HG02943 (cell line): ENCODE results near the gene RFWD3.

ENCODE experiments used
- ATAC-seq: cut with Tn5 transposase; IDR thresholded peaks from one replicate; pipeline ENCODE4 v1.9.1; 2021; ENCODE audit warnings: mild to moderate bottlenecking, low read depth, moderate library complexity; ENCODE audit not compliant: unreplicated experiment

Gene RFWD3

GRCh38 chr16:74586948-74587347, 79.7 kb downstream of the RFWD3 start:
- ATAC-seq, result no peak

GRCh38 chr16:74585846-74586443, 80.7 kb downstream of the RFWD3 start:
- ATAC-seq, result no peak

GRCh38 chr16:74583926-74584666, 82.6 kb downstream of the RFWD3 start:
- ATAC-seq, result no peak

GRCh38 chr16:74582970-74583369, 83.7 kb downstream of the RFWD3 start:
- no peak for ATAC-seq

GRCh38 chr16:74580833-74581232, 85.8 kb downstream of the RFWD3 start:
- no peak for ATAC-seq

- ATAC-seq, result no peak
Observed at GRCh38 chr16:74578838-74579237, 87.8 kb downstream of the RFWD3 start.

- ATAC-seq, result no peak
Observed at GRCh38 chr16:74578433-74578832, 88.2 kb downstream of the RFWD3 start.

GRCh38 chr16:74577882-74578366, 88.8 kb downstream of the RFWD3 start:
- no peak for ATAC-seq

- ATAC-seq, result no peak
Observed at GRCh38 chr16:74575807-74576643, 90.7 kb downstream of the RFWD3 start.

GRCh38 chr16:74575175-74575806, 91.4 kb downstream of the RFWD3 start:
- ATAC-seq, result no peak

GRCh38 chr16:74574146-74574545, 92.5 kb downstream of the RFWD3 start:
- no peak for ATAC-seq

- ATAC-seq, result no peak
Observed at GRCh38 chr16:74573622-74574021, 93.1 kb downstream of the RFWD3 start.
